KOPT-K1 (cell line): Measurements from ENCODE around the gene PPP4R4.
"Not testable (repeated sequence)": the region's sequence is repeated elsewhere in the genome, so short reads cannot be mapped to it uniquely, and the experiment has no call there.

Source experiments
- H3K27ac ChIP-seq: fragments of 200-600 bp; sonication (generic); 2 replicates; pipeline ENCODE4 v1.5.1; 2016; ENCODE audit warnings: antibody characterized with exemption, mild to moderate bottlenecking, low read depth, low read length; ENCODE audit not compliant: poor library complexity, severe bottlenecking
- H3K36me3 ChIP-seq: fragments of 200-600 bp; sonication (generic); 2 replicates; pipeline ENCODE4 v1.5.1; 2017; ENCODE audit warnings: antibody characterized with exemption, mild to moderate bottlenecking, low read length, moderate library complexity; ENCODE audit not compliant: insufficient read depth
- H3K9me3 ChIP-seq: fragments of 200-600 bp; sonication (generic); 2 replicates; pipeline ENCODE4 v1.5.1; 2017; ENCODE audit warnings: antibody characterized with exemption, low read length, mild to moderate bottlenecking; ENCODE audit not compliant: insufficient read depth, poor library complexity, severe bottlenecking

Gene PPP4R4

GRCh38 chr14:94292872-94293577, 118.9 kb downstream of the PPP4R4 start, which contains the start of gene SERPINA10:
TSS of gene SERPINA10 (minus strand) at chr14:94293268. CDS start at chr14:94290593, 2,675 bp downstream.
- H3K27ac ChIP-seq = no peak within 1 kb of the TSS
- no peaks in the 10 kb centered on the region for H3K36me3 ChIP-seq
- H3K9me3 ChIP-seq = no peaks in the 10 kb centered on the region

- Histone ChIP-seq H3K36me3 (no peaks in the 10 kb centered on the region), H3K27ac (no peak overlapping the region), H3K9me3 (no peaks in the 10 kb centered on the region)
Observed at GRCh38 chr14:94293578-94293924, 119.4 kb downstream of the PPP4R4 start.

GRCh38 chr14:94295360-94296180, 121.4 kb downstream of the PPP4R4 start:
- Histone ChIP-seq H3K9me3 (no peaks in the 10 kb centered on the region), H3K27ac (no peak overlapping the region), H3K36me3 (no peaks in the 10 kb centered on the region)

- not testable (repeated sequence) for H3K9me3 ChIP-seq, H3K27ac ChIP-seq, H3K36me3 ChIP-seq
Observed at GRCh38 chr14:94296181-94296545, 122.0 kb downstream of the PPP4R4 start.

- Histone ChIP-seq H3K27ac (no peak overlapping the region), H3K9me3 (no peaks in the 10 kb centered on the region), H3K36me3 (no peaks in the 10 kb centered on the region)
Observed at GRCh38 chr14:94298130-94298529, 124.0 kb downstream of the PPP4R4 start.

GRCh38 chr14:94303111-94303510, 129.0 kb downstream of the PPP4R4 start:
- H3K9me3 ChIP-seq = no peaks in the 10 kb centered on the region
- no peak overlapping the region for H3K27ac ChIP-seq
- no peaks in the 10 kb centered on the region for H3K36me3 ChIP-seq

- Histone ChIP-seq H3K36me3 (no peaks in the 10 kb centered on the region), H3K9me3 (no peaks in the 10 kb centered on the region), H3K27ac (no peak overlapping the region)
Observed at GRCh38 chr14:94304243-94304642, 130.1 kb downstream of the PPP4R4 start.

GRCh38 chr14:94305620-94306019, 131.5 kb downstream of the PPP4R4 start:
- Histone ChIP-seq H3K9me3 (no peaks in the 10 kb centered on the region), H3K27ac (no peak overlapping the region)

GRCh38 chr14:94306047-94306978, 132.2 kb downstream of the PPP4R4 start:
- H3K36me3 ChIP-seq = no peaks in the 10 kb centered on the region
- H3K27ac ChIP-seq = no peak overlapping the region
- no peaks in the 10 kb centered on the region for H3K9me3 ChIP-seq

More at GRCh38 chr14:94305620-94306019, 131.5 kb downstream of the PPP4R4 start:
- H3K36me3 ChIP-seq = no peaks in the 10 kb centered on the region

GRCh38 chr14:94307410-94307992, 133.4 kb downstream of the PPP4R4 start:
- Histone ChIP-seq H3K27ac (no peak overlapping the region), H3K36me3 (no peaks in the 10 kb centered on the region)

GRCh38 chr14:94309721-94310120, 135.6 kb downstream of the PPP4R4 start:
- H3K36me3 ChIP-seq = no peaks in the 10 kb centered on the region
- H3K9me3 ChIP-seq = no peaks in the 10 kb centered on the region
- no peak overlapping the region for H3K27ac ChIP-seq

More at GRCh38 chr14:94307410-94307992, 133.4 kb downstream of the PPP4R4 start:
- no peaks in the 10 kb centered on the region for H3K9me3 ChIP-seq

GRCh38 chr14:94310248-94310647, 136.1 kb downstream of the PPP4R4 start:
- Histone ChIP-seq H3K36me3 (no peaks in the 10 kb centered on the region), H3K9me3 (no peaks in the 10 kb centered on the region), H3K27ac (no peak overlapping the region)

- no peaks in the 10 kb centered on the region for H3K9me3 ChIP-seq
- H3K36me3 ChIP-seq = no peaks in the 10 kb centered on the region
- no peak overlapping the region for H3K27ac ChIP-seq
Observed at GRCh38 chr14:94312481-94313246, 138.5 kb downstream of the PPP4R4 start.
